GM19324 (cell line): ENCODE measurements around the gene ZNF334.

Experiments used
- ATAC-seq: cut with Tn5 transposase; IDR thresholded peaks from one replicate; pipeline ENCODE4 v1.9.1; 2021; ENCODE audit warnings: mild to moderate bottlenecking, moderate library complexity; ENCODE audit not compliant: unreplicated experiment, low FRiP score

Gene ZNF334

DNA sequence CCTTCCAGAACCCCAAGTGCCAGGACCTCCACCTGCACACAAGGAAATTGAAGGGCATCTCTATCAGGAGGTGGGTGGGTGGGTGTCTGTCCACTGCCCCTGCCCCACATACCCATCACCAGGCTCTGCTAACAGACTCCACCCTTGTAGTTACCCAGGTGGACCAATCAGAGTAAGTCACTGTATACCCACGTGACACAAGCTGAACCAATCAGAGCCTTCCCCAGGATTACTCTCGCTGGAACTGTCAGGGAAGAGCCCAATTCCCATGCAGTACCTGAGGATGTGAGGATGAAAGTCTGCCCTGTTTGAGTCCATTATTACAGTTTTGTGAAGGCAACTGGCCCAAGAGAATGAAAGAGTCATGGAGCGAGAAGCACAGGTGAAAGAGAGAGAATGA, 32.9 kb upstream of the ZNF334 start:
- ATAC-seq = no peak

DNA sequence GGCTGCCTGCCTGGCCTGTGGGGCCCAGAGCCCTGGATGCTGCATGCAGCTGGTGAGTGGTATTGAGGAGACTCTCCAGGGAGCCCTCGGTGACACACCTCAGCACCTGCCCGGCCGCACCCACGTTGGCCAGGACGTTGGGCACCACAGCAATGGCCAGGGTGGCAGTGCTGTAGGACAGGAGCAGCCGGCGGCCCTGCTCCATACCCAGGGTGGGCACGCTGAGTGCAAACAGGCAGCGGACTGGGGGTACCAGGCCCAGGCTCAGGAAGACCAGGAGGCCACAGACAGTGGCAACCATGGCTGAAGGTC, 32.4 kb upstream of the ZNF334 start:
- ATAC-seq = no peak

DNA sequence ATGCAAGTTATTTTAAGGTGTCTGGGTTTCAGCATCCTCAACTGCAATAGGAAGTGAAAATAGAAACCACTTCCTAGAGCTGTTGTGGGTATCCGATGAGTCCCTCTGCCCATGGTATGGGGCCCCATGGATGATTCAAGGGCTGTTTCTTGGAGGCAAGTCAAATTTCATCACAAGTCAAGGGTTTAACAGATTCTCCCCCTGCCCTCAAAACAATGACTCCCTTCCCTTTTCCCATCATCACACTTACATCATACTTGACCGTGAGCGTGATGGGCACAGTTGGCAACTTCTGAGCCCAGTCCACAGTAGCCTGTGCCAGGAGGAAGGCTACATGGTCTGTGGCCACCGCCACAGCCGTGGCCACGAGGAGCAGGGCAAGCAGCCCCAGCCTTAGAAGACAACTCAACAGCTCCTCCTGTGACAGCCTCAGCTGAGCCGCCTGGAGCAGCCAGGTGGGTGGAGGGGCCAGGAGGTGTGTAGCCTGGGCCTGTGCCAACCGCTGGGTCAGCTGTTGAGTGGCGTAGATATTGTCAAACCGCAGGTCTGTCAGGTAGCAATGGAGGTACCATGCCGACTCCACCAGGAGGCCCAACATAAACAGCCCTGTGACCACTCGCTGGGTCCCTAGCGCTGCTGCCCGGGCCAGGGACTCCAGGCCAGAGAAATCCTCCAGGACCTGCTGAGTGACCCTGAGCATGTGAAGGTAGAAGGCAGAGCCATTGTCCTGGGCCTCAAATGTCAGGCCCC, 31.9 kb upstream of the ZNF334 start:
- no peak for ATAC-seq

DNA sequence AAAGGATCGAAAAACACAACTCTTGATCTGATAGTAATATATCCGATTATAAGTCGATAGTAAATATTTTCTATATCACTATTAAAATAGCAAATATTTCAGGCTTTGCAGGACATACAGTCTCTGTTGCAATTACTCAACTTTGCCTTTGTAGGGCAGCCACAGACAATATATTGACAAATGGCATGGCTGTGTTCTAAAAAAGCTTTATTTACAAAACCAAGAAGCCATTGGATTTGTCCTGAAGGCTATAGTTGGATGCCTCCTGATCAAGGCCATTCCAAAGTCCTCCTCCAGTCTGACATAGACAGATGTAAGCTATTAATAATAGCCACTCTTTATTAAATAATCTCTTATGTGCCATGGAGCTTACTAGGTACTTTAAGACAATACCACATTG, 31.2 kb upstream of the ZNF334 start:
- ATAC-seq = no peak

DNA sequence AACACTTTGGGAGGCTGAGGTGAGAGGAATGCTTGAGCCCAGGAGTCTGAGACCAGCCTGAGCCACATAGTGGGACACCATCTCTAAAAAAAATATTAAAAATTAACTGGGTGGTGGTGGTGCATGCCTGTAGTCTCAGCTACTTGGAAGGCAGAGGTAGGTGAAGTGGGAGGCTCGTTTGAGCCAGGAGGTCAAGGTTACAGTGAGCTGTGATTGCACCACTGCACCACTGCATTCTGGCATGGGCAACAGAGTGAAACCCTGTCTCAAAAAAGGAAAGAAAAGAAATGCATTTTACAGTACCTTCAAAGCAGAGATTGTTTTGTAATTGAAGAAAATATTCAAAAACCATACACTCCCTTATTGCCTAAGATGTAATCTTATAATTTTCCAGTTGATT, 30.6 kb upstream of the ZNF334 start:
- no peak for ATAC-seq

DNA sequence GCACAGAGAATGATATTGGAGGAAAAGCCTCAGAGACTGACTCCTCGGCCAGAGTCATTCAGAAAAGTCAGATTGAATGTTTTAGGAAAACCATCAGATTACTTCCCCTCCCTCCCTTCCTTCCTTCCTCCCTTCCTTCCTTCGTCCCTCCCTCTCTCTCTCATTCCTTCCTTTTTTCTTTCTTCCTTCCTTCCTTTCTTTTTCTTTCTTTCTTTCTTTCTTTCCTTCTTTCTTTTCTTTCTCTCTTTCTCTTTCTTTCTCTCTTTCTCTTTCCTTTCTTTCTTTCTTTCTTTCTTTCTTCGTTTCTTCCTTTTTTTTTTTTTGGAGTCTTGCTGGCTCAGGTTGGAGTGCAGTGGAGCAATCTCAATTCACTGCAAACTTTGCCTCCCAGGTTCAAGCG, 29.7 kb upstream of the ZNF334 start:
- no peak for ATAC-seq

DNA sequence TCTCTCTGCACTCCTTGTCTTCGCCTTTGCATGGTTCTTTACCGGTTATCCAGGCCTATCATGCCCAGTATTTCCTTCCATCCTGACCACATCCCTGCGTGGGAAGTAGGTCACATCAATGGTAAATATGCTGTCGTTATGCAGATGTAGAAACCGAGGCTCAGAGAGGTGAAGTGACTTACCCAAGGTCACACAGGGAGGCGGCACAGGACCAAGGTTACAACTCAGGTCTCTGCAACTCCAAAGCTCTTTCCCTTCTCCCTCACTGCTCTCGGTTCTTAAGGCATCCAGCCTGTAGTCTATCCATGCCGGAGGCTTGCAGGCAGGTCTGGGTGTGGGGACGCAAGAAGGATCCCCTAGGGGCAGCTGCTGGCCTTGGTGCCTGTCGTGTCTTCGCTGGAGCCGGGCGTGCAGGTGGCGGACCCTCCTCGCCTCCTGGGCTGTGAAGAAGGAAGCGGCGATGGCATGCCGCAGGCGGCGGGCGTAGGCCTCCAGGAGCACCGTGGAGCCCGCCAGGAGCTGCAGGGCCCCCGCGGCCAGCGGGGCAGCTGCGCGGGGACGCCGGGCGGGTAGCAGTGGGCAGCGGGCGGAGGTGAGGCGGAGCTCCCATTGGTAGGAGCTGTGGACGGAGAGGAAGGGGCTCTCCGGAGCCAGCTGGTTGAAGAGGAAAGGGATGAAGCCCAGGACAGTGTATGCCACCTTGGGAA, 28.0 kb upstream of the ZNF334 start:
- no peak for ATAC-seq

DNA sequence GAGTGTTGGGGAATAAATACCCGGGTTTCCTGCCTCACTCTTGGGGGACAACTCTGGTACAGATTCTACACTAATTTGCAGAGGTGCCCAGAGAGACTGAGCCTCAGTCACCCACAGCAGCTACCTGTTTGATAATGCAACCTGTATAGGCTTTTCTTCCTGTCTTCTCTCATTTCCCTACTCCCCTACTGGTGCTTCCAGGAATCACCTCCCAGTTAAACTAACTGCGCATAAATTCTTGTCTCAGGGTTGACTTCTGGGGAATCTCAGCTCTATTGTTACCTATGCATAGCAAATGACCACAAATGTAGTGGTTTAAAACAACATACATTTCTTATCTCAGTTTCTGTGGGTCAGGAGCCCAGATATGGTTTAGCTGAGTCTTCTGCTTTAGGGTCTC, 25.8 kb upstream of the ZNF334 start:
- ATAC-seq = no peak

DNA sequence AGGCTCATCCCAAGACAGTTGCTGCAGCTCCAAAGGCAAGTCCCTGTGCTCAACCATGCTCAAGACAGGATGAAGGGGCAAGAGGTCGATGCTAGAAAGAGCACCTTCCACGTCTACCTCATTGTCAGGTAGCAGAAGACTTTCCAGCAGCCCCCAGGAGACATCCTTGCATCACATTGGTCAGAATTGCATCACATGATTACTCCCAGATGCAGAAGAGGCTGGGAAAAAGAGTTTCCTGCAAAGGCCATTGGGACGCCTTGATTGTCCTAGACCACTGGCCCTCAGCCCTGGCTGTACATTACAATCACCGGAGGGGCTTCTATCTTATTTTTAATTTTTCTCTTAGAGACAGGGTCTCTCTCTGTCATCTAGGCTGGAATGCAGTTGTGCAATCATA, 17.3 kb upstream of the ZNF334 start:
- no peak for ATAC-seq

DNA sequence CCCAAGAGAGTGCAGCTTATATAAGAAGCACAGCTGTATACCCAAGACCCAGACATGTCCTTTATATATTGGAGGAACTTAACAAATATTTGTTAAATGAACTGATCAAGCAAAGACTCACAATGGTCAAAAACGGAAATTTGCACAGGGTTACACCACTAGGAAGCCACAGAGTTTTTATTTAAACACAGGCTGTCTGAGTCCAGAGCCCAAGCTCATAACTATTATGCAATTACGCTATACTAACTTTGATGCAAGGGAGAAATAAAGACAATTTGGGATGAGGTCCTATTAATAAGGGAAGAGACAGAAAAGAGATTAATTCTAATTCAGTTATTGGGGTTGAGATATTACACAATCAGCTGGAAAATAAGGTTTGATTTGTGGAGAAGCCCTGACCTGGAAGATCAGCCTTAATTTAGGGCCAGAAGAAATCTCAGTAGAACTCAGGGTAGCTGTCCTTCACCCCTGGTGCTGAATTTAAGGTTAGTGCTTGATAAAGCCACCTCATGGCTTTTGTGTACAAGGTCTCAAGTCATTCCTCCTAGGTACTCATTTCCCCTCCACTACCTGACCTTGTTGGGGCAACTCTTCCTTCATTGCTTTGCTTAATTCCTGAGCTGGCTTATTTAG, 10.5 kb upstream of the ZNF334 start:
- no peak for ATAC-seq

DNA sequence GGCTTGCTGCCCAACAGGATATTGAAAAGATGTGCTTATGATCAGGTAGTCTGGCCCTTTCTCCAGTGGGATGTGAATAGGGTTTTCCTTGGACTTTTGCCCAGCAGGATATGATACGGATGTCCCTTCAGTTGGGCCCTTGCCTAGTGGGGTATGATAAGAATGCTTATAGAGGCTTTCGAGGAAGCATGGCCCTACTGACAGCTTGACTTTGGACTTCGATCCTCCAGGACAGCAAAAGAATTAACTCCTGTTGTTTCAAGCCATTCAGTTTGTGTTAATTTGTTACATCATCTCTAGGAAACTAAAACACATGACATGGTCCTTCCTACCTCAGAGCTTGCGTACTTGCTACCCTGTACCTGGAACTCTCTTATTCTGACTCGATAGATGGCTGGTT, 9.7 kb upstream of the ZNF334 start:
- no peak for ATAC-seq

DNA sequence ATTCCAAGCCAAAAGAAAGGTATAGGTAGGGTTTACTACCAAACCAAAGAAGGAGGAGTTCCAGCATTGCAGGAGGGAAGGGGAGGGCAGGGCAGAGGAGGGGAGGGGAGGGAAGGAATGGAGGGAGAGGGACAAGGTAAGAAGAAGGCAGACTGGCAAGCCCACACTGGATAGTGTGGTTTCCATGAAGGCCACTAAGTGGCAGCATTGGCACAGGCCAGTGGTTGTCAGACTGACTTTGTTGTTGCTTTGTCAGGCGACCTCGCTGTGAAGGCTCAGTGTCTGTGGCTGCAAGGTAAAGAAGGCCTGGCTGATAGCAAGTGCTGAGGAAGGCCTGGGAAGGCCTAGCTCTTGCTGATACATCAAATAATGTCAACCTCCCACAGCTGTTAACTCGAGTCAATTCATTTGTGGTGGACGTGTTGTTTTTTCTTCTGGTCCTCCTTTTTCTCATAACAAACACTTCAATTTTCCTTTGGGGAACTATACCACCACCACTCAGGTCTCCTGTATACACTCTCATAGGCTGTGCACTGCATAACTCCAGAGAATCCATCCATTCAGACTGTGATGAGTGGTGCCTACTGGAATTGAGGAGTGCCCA, 7.7 kb upstream of the ZNF334 start:
- ATAC-seq = no peak

DNA sequence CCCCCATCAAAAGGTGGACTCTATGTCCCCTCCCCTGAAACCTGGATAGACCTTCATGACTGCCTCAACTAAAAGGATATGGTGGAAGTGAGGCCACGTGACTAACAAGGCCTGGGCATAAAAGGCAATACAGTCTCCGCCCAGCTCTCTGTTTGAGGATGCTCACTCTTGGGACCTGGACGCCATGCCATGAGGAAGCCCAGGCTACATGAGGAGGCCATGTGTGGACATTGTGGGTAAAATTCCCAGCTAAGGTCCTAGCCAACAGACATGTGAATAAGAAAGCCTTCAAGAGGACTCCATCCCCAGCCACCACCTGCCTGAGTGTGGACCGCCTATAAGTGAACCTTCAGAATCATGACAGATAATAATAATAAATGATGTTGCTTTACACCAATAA, 7.2 kb upstream of the ZNF334 start:
- ATAC-seq = no peak

DNA sequence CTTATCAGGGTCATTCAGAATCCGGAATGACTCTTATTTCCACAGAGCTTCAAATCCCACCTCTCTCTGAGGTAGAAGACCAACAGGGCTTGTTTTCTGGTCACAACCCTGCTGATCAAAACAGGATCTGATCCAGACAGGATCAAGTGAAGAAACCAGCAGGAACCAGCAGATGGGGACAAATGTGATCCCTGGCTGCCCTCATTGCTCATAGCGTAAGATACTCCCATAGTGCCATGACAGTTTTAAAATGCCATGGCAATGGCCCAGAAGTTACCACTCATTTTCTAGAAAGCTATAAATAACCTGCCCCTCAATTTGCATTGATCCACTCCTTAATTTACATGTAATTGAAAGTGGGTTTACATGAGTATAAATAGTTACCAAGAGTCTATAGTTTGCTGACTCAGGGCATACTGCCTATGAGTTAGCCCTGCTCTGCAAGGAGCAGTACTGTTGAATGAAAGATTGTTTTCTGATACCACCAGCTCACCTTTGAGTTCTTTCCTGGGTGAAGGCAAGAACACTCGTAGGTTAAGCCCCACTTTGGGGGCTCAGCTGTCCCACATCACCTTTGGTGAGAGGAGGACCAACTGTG, 6.2 kb upstream of the ZNF334 start:
- ATAC-seq = no peak

DNA sequence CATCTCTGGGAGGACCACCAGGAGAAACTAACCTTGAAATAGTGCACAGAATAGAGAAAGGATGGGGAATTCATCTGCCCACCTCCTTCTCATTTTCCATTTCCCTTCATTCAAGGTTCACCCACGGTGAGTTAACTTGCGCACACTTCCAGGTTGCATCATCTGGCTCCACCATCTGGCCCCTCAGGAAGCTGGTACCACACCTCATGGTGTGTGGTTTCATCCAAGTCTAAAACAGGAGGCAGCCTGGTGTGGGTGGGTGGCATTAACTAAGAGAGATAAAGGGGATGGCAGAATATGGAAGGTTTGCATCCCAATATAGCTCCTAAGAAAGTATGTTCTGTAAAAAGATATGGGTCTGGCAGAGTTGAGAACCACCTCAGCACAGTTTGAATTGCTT, 3.8 kb downstream of the ZNF334 start:
- ATAC-seq = no peak

DNA sequence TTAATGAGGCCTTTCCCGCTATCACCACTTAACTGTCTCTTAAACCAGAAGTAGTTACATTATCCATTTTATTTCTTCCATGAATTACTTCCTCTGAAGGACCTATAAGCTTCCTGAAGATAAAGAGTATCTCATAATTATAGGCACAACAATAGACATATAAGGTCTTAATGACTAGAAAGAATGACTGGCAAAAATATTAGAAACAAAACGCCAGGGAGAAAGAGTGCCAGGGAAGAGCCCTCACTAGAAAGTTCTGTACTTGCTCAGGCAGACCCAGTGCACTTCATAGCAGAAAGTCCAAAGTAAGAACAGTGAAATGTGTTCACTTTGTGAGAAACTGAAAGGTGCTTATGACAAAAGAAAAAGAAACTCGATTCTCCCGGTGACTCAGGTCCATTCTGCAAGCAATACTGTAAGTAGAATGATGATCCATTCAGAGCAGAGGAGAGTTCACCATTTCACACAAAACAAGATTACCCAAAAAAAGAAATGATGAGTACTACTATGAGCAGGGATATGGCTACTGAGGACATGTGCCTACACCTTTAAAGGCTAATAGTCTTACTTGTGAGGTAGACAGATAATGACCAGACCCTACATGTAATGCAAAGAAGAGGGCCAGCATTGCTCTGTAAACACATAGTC, 5.5 kb downstream of the ZNF334 start:
- ATAC-seq = no peak

DNA sequence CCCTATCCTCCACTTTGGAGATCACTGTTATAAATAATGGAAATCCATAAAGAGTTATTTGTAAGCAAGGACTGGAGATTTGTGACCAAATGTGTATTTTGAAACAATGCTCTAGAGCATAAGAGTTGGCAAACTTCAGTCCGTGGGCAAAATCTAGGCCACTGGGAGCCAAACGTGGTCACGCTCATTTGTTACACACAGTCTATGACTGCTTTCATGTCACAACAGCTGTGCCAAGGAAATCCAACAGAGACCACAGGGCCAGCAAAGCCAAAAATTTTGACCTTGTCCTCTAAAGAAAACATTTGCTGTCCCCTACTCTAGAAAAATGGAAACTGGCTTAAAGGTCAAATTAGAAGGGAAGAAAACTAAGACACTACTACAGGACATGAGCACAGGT, 7.9 kb downstream of the ZNF334 start:
- no peak for ATAC-seq

DNA sequence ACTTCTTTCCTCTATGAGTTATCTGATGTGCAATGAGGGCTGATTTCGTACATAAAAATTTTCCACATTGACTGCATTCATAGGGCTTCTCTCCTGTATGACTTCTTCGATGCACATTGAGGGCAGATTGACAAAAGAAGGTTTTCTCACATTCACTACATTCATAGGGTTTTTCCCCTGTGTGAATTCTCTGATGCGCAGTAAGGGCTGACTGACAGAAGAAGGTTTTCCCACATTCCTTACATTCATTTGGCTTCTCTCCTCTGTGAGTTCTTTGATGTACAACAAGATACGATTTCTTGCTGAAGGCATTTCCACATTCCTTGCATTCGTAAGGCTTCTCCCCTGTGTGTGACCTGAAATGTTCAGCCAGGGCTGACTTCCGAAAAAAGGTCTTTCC, 11.4 kb downstream of the ZNF334 start:
- no peak for ATAC-seq

DNA sequence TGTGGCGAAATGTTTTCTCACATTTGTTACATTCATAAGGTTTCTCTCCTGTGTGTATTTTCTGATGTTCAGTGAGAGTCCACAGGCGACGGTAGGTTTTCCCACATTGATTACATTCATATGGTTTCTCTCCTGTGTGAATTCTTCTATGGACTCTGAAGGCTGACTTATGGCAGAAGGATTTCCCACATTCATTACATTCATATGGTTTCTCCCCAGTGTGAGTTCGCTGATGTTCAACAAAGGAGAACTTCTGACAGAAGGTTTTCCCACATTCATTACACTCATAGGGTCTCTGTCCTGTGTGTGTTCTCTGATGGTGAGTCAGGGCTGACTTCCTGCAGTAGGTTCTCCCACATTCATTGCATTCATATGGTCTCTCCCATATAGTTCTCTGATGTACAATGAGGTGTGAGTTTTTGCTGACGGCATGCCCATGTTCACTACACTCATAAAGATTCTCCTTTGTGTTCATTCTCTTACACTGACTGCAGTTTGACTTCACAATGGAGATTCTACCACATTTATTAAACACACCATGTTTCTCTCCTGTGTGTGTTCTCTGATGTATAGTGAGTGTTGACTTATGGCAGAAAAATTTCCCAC, 11.9 kb downstream of the ZNF334 start:
- no peak for ATAC-seq

DNA sequence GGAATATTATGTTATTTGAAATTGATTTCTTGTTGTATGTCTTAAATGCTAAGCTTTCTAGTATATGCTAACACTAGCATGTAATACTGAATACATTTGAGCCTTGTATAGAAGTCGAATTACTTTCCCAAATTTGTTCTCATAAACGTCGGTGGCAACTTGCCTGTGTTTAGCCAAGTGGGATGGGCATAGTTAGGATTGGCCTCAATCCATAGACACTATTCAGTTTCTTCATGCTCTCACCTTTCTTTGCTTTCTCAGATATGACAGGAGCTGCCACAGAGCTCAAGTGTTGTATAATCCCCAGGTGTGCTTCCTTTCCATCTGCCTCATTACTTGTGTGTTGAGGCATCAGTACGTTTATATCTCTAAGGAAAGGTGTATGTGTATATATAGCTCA, 19.3 kb downstream of the ZNF334 start:
- ATAC-seq = no peak
